Loucy (cell line): ENCODE results near the gene GFRA1.

ENCODE experiments used
- EZH2phosphoT487 ChIP-seq: fragments of 200-600 bp; IDR thresholded peaks from 2 replicates; pipeline ENCODE4 v1.6.1; 2018; ENCODE audit warnings: antibody characterized with exemption, mild to moderate bottlenecking, moderate library complexity, borderline replicate concordance
- TF ChIP-seq, protein P1 (sequence below): fragments of 200-600 bp; sonication (generic); conservative IDR thresholded peaks from 2 replicates; pipeline ENCODE4 v1.5.1; 2014; ENCODE audit warnings: mild to moderate bottlenecking, antibody characterized with exemption, low read length

DNA sequence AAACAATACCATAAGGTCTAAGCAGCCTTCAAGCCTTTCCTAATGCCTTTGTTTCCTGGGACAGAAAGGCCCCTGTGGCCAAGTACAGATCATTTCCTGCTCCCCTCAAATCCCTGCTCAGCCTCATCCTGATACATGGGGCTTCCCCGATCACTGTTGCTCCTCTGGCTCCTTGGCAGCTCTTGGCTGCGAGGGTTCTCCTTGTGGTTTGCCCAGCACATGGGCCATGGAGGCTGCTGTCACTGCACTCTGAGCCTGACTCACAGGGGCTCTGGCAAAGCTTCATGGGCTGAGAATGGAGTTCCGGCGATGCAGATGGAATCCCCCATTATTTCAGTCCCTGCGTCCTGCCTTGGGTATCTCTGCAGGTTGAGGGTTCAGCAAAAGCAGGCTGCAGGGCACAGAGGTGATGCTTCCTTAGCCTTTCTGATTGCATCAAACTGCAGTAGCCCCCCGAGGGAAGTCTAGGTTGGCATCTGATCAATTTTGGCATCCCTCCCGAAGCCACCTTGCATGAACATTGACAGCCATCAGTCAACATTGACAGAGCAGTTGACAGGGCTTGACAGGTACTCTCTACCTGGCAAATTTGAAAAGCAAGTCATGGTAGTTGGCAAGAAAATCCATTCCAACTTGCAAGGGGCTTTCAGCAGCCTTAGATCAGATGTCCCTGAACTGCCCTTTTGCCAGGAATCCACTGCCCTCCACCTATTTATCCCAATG, 168.6 kb downstream of the GFRA1 start:
- TF ChIP-seq, protein P1, sequence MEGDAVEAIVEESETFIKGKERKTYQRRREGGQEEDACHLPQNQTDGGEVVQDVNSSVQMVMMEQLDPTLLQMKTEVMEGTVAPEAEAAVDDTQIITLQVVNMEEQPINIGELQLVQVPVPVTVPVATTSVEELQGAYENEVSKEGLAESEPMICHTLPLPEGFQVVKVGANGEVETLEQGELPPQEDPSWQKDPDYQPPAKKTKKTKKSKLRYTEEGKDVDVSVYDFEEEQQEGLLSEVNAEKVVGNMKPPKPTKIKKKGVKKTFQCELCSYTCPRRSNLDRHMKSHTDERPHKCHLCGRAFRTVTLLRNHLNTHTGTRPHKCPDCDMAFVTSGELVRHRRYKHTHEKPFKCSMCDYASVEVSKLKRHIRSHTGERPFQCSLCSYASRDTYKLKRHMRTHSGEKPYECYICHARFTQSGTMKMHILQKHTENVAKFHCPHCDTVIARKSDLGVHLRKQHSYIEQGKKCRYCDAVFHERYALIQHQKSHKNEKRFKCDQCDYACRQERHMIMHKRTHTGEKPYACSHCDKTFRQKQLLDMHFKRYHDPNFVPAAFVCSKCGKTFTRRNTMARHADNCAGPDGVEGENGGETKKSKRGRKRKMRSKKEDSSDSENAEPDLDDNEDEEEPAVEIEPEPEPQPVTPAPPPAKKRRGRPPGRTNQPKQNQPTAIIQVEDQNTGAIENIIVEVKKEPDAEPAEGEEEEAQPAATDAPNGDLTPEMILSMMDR = no peak
- no peak for TF ChIP-seq EZH2phosphoT487
